NCI-H446 (cell line): ENCODE data around the gene TMBIM6.
"Not testable (repeated sequence)": the region's sequence is repeated elsewhere in the genome, so short reads cannot be mapped to it uniquely, and the experiment has no call there.

Experiments
- DNase-seq, 2 experiments: peaks; one replicate each; lab custom pipeline; 2025; lab: John Stamatoyannopoulos, UW

Gene TMBIM6

DNA sequence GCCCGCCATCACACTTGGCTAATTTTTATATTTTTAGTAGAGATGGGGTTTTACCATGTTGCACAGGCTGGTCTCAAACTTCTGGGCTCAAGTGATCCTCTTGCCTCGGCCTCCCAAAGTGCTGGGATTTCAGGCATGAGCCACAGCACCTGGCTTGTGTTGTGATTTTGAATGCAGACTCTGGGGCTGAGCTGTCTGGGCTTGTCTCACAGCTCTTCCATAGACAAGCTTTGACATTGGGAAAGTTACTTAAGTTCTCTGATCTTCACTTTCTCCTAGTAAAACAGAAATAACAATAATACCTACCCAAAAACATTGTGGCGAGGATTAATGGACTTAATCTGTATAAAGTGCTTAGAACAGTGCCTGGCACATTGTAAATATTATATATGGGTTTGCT, 36.0 kb downstream of the TMBIM6 start:
- DNase-seq, result no peak

DNA sequence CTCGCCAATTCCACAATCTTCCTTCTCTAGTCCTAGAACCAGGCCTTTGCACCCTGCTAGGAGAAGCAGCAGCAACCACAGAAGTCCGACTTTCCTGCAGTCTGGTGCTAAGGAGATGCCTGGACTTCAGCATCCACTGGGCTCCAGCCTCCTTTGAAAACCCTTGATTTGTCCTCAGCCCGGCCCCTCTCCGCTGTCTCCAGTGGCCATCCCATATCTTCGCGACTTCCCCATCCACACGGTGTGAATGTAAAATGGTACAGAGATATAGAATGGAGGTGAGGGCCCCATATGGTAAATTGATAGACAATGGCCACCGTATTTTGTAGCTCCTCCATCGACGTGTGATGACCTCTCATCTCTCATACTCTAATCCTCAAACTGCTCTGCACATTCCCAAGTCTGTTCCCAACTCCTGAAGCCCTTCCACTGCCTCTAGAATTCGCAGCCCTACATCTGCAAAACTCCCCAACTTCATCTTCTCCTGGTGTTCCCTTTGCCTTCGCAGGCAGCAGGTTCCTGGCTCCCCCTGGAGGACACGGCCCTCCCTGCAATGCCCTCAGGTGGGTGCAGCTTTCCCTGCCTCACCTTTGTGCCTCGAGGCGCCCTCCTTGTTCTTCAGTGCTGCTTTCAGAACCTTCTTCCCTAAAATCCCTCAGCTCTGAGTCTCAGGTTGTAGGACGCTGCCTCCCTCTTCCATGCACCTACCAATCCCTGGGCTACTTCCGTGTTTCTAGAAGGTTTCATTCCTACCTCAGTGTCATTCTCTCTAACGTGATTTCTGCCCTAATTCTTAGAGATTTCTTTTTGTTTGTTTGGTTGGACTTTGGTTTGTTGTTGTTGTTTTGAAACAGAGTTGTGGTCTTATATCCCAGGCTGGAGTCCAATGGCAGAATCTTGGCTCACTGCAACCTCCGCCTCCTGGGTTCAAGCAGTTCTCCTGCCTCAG, 36.7 kb downstream of the TMBIM6 start:
- DNase-seq, result peak in 1 of 2 experiments; percentile 32

DNA sequence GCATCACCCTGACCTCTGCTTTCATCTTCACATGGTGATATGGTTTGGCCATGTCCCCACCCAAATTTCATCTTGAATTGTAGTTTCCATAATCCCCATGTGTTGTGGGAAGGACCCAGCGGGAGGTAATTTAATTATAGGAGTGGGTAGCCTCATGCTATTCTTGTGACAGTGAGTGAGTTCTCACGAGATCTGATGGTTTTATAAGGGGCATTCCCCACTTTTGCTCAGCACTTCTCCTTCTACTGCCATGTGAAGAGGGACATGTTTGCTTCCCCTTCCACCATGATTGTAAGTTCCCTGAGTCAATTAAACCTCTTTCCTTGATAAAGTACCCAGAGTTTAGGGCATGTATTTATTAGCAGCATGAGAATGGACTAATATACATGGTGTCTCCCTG, 38.2 kb downstream of the TMBIM6 start:
- no peak for DNase-seq

DNA sequence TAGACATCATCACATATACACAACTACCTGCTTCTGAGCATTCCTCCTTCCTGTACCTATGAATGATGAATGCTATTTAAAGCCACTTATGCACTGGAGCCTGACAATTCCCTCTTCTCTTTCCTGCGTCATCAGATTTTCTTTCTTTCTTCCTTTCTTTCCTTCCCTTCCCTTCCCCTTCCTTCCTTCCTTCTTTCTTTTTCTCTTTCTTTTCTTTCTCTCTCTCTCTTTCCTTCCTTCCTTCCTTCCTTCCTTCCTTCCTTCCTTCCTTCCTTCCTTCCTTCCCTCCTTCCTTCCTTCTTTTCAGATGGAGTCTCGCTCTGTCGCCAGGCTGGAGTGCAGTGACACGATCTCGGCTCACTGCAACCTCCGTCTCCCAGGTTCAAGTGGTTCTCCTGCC, 39.6 kb downstream of the TMBIM6 start:
- not testable (repeated sequence) for DNase-seq

DNA sequence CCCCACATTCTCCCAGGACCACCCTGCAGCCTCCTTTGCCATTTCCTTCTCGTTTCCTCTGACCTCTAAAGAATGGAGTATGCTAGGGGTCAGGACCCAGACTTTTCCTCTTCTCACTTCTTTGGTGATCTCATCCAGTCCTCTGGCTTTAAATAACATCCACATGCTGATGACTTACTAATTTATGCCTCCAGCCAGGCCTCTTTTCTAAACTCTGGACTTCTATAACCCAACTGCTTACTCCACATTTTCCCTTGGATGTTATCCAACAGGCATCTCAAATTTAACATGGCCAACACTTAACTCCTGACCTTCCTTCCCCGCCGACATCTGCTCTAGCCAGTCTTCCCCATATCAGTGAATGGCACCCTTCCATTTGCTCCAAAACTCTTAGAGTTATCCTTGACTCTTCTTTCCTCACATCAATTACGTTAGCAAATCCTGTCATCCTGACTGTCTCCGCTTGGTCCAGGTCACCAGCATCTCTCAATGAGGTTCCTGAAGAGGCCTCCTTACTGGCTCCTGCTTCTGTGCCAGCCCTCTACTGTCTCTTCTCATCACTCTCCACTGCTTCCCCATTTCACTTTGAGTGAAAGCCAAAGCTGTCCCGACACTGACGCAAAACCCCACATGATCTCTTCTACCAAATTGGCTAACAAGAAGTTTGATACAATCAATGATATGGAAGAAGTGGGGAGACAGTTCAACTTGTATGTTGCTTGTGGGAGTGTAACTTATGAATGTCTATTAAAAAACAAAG, 42.7 kb downstream of the TMBIM6 start:
- no peak for DNase-seq

DNA sequence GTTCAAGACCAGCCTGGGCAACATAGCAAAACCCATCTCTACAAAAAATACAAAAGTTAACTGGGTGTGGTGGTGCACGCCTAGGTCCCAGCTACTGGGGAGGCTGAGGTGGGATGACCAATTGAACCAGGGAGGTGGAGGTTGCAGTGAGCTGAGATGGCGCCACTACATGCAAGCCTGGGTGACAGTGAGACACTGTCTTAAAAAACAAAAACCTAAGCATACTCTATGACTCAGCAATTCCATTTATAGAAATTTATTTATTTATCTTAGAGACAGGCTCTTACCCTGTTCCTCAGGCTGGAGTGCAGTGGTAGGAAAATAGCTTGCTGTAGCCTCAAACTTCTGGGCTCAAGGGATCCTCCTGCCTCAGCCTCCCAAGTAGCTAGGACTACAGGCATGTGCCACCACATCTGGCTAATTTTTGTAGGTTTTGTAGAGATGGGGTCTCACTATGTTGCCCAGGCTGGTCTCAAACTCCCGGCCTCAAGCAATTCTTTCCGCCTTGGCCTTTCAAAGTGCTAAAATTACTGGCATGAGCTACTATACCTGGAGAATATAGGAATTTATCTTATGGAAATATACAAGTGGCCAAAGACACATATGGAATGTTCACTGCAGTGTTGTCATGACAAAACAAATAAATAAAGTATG, 43.5 kb downstream of the TMBIM6 start:
- DNase-seq, result no peak

DNA sequence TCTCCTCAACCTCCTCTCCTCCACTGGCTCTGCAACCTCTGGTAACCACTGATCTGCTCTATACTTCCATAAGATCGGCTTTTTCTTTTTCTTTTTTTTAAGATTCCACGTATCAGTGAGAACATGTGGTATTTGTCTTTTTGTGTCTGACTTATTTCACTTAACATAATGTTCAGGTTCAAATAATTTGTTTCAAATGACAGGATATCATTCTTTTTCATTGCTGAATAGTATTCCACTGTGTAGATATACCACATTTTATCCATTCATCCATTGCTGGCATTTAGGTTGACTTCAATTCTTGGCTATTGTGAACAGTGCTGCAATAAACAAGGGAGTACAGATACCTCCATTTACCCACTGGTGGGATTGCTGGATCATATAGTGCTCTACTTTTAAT, 46.3 kb downstream of the TMBIM6 start:
- no peak for DNase-seq

DNA sequence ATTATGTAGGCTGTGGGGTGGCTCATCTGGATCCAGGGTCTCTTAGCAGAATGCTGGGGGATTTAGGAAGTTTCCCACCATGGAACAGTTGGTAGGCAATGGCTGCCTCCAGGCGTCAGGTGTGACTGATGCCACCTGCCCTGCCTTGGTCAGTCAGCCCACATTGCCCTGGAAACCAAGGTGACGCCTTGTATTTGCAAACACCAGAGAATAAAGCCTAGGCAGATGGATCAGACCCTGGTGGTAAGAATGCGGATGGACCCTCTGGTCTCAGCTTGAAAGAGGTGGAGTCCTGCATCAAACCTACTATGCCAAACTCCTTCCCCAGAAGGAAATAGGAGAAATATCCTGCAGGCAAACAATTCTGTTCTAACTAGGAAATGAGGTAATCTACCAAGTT, 48.6 kb downstream of the TMBIM6 start:
- no peak for DNase-seq

DNA sequence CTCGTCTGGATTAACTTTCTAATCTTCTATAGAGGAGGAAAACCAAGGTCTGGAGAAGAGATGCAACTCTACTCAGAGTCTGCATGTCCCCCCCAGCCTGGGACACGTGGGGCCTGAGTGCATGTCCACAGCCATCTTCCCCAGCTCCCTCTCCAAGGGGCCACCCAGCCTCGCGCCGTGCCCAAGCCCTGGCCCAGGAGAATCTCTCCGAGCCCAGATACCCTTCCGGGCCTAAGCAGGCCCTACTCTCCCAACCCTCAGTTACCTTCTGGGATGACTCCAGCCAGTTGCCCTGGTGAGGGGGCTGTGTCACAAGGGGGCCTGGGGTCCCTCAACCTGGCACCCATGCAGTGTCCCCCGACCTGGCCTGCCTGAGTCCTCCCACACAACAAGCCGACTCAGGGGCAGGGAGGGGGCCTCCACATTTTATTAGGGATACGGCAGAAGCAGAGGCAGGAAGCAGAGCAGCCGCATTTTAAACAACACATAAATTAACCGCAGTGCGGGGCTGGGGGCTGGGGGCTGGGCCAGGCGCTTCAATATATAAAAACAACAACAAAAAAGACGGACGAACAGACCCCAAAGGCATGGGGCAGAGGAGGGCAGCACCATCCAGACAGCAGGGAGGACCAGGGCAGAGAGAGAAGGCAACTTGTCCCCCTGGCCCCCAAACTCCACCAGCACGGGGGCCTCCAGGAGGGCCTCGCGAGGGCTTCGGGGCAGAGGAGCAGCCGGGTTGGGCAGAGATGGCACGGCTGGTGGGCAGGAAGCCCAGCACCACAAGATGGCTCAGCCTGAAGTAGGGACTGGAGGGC, 49.6 kb downstream of the TMBIM6 start:
- DNase-seq, result no peak

DNA sequence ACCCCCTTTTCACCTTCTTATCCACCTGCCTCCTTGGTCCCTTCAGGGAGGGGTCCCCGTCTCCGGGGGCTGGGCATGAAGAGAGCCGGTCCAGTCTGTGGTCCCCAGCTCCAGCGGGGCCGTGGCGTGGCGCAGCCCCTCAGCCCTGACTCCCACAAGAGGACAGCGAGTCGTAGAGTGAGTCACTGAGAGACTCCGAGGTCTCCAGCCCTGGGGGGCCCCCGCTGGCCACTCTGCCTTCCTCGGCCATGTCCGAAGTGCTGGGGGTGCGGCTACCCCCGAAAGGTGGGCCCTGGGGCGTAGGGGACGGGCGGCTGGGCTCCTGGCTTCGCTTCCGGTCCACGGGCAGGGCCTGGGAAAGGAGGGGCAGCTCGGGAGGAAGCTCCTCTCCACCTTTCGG, 50.3 kb downstream of the TMBIM6 start:
- DNase-seq, result no peak

DNA sequence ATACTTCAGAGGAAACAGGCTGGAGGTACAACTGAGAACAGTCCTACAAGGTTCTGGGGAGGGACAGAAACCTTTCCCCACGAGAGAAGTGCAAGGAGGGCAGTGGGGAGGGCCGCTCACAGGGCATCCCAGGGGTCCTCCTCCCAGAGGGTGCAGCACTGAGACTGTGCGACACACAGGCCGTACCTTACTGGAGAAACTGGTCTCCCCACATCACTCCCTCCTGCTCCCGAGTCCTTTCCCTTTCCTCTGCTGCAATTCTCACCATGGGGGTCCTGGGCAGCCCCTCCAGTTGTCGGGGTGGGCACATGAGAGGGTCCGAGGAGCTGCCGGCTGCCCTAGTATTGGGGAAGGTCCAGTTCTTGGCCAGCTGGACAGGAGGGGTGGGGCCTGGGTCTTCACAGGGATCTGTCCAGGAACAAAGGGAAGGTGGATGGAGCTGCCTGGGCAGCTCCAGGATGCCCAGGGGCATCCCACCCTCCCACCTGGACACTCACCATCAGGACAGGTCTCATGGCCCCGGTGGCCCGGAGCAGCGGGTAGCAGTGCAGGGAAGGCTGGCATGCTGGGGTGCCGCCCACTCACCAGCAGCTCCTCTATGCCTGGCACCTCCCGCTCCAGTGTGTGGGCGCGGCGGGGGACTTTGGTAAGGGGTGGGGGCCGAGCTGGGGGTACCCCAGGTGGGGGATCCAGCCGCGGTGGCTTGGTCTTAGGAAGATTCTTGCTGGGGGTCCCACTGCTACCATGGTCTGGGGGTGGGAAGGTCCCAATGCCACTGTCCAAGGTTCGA, 51.0 kb downstream of the TMBIM6 start:
- no peak for DNase-seq

DNA sequence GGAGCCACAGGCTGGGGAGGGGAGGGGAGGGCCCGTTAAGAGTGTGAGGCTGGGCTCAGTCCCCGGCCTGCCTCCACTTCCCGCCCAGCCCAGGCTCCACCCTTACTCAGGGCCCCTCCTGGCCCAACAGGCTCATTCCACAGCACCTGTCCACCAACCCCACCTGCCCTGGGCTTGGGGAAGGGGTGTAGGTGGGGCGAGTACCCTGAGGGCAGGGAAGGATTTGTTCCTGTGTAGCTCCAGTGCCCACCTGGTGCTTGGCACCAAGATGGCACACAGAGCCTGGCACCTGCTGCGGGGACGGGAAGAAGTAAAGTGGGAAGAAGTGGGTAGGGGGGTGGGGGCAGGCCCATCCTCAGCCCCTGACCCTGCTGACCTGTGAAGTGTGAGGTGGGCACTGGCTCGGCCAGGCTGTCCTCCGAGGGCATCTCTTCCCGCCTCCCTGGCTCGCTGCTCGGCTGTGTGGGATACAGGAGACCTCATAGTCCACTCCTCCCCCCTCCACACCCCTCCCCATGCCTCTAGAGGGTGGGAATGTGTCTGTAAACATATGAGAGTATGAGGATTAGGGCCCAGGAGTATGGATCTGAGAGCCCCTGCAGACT, 51.7 kb downstream of the TMBIM6 start:
- no peak for DNase-seq

DNA sequence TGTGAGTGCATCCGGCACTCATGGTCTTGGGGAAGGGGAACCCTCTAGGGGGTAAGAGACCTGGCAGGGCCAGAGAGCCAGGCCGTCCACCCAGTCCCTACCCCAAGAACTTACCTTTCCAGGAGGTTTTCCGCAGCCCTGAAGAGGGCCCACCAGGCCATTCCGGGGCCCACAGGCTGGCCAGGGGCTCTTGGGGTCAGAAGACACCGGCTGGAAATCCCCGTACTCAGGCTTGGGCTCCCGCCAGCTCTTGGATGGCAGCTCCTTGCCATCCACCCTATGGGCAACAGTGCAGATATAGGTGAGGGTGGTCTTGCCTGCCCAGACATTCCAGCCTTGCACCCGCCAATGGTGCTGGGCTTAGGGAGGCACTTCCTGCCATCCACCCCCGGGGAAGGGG, 52.3 kb downstream of the TMBIM6 start:
- no peak for DNase-seq

DNA sequence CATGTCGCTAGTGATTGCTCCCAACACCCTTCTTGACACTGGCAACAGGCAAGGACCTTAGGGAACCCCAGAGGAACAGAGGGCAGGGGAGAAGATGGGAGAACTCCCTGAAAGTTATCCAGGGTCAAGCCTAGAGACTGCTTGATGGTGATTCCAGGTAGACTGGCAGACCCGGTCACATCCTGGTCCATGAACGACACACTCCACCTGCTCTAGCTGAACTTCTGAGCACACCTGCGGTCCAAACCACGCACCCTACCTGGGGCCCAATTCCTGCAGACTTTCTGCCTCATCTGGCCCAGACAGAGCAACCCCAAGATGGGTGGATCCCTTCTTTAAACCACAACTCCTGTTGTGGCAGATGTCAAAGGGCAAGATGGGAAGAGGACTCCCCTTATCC, 52.7 kb downstream of the TMBIM6 start:
- no peak for DNase-seq

DNA sequence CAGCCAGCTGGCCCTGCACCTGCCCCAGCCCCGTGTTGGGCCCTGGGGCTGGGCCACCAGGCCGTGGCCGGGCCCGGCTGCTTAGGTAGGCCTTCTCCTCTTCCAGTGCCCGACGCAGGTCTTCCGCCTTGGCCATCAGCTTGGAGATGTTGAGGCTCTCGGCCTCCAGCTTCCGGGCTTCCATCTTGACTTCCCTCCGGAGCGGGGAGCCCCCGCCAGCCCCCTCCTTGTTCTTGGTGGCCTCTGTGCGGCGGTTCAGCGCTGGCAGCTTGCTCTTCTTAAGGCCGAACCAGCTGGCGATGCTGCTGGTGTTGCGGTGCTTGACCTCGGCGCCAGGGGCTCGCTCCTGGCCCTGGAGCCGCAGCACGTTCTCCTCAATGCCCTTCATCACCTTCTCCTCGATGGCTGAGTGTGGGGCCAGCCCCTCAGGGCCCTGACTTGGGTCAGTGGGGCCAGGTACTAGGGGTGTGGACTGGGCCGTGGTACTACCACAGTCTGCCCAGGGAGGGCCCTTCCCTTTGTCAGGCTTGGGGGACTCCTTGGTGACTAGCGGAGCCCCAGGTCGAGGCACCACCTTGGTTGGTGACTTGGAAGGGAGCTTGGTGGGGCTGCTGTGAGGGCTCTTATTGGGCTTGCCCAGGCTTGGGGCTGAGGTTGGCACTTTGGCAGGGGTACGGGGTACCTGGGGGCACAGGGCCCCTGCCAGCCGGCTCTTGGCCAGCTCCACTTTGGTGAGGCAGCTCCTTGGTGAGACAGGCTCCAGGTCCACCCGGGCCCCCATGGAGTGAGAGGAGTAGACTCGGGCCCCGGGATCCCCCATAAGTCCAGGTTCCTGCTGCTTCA, 53.7 kb downstream of the TMBIM6 start:
- no peak for DNase-seq

DNA sequence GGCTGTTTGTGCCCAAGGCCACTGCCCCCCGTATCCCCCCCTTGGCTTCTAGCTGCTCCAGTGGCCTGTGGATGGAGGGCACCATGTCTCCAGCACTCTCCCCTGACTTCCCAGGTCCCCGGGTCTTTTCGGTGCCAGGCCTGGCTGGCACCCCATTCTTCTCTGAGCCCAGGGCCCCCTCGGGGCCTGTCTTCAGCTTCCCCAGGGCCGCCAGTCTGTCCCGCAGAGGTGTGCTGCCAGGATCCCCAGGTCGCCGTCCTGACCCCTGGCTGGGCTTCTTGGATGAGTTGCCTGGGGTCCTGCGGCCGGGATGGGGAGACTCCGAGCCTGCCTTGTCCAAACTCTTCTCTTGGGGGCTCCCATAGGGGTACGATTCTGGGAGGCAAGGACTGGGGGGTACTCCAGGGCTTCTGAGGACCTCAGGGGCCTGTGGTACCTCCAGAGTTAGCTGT, 54.3 kb downstream of the TMBIM6 start:
- no peak for DNase-seq

DNA sequence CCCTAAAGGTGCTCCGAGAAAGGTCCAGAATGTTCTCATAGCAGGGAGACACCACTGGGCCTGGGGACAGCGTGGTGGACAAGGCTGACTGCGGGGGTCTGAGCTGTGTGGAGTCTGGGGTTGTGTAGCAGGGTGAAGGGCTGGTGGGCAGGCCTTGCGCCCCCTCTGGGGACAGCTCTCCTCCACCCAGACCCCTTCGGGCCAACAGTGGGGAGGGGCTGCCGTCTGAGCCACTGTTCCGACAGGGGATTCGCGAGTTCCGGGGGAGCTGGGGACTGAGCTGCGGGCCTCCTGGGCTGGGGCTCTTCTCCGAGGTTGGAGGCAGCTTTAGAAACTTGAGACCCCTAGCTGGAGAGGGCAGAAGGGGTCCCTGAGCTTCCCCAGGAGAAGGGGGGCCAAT, 54.8 kb downstream of the TMBIM6 start:
- no peak for DNase-seq

DNA sequence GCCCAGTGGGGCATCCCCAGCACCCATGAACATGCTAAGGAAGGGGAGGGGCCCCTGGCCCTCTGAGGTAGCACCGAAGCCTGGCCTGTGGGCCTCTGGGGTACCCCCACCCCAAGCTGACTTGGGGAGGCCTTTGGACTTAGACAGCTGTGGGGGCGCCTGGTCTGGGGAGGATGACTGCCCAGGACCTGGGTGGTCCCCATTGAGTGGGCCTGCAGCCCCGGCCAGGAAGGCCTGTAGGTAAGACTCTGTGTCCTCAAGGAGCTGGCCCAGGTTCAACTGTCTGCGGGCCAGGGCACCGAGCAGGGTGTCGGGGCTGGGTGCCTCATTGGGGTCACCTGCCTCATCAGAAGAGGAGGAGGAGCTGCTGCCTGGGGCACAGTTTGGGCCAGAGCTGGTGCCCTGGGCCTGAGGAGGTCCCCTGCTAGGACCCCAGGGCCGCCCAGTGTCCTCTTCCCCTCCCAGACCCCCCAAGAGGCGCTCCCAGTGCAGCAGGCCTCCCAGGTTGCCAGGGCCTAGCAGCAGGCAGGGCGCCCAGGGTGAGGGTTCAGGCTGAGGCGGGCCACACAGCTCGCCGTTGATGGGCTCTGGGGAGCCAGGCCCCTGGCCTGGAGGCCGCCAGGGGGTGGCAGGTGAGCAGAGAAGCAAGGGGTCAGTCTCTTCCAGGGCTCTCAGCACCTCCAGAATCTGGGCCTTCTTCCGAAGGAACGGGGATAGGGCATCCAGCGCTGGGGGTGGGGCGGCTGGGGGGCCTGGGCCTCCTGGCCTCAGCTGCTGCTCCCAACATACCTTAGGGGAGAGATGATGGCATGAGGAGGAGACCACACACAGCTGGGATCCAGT, 55.5 kb downstream of the TMBIM6 start:
- no peak for DNase-seq

DNA sequence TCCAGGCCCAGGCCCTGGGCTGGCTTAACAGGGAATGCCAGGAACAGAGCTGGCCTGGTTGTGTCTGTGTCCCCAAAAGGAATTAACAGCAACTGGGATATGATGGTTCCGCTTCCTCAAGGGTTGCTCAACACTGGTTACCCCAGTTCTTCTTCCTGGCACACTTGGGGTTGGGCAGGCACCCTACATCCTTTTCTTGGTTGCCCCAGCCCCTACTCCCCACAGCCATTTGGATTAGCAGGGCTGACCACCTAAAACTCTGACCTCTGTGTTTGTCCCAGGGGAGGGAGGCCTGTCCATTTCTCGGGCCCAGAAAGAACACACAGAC, 56.1 kb downstream of the TMBIM6 start:
- DNase-seq, result no peak
